ENCODE results near the gene HECW1. TPM values are rescaled to one million over a fixed set of nuclear protein-coding genes. Genes with fewer than 3 reads are reported as not detected.

The HECW1 gene
- total and polyA plus RNA-seq, 10 of the 15 experiments (the other 5 are each of a cell fraction or from before 2014, with no cell fraction given): under 0.01 to 0.31 (median 0.04) TPM; not detected in 3

- TF ChIP-seq PML (IDR thresholded peaks at IDR 0.05; ENCODE audit: low read length): no peak
- ChIA-PET CTCF (interaction anchor here (1.2 to 1.5 kb wide), 3 partner anchors 91 to 357 kb away, joined by 3 to 5 read pairs (median 3); partner anchors contain the start of gene STK17A), RAD21 (ENCODE audit: unreplicated experiment) (no interaction called here), POLR2A (interaction anchor here (0.6 kb wide), 1 partner anchor 210 kb away, joined by 3 read pairs; no protein-coding TSS in a partner anchor), SMC1A (ENCODE audit: uncharacterized antibody, unreplicated experiment) (interaction anchor here (1.1 to 1.2 kb wide), 2 partner anchors 24 to 167 kb away, joined by 3 read pairs; no protein-coding TSS in a partner anchor)
- no peaks in the 10 kb centered on the region for H3K4me1 ChIP-seq (ENCODE audit: control insufficient read depth, insufficient read depth, low read length)
- H3K9ac ChIP-seq (ENCODE audit: control insufficient read depth, insufficient read depth, low read length): no peak overlapping the region
- H3K36me3 ChIP-seq (ENCODE audit: control insufficient read depth in 2 of 2, insufficient read depth in 2 of 2, low read length in 1 of 2): no peaks in the 10 kb centered on the region
- H3K4me2 ChIP-seq (ENCODE audit: control insufficient read depth, insufficient read depth): no peak overlapping the region
- no peak overlapping the region for H3K4me3 ChIP-seq
- H3K79me2 ChIP-seq (ENCODE audit: control insufficient read depth, insufficient read depth, low read length): no peaks in the 10 kb centered on the region
- H3K9me3 ChIP-seq (replicated peaks; ENCODE audit: control insufficient read depth, insufficient read depth, low read length): no peaks in the 10 kb centered on the region
- DNase-seq (ENCODE audit: low read depth, low spot score) (no peak), FAIRE-seq (no peak), ATAC-seq (no peak)
- in situ Hi-C loops (cut with MboI): no loop called here
- 50% methylated on average over 5 of the region's 8 CpGs for WGBS (ENCODE audit: insufficient coverage, insufficient replicate concordance, low lambda C conversion rate, missing lambda C conversion rate)
- H3K27ac ChIP-seq (ENCODE audit: control insufficient read depth, insufficient read depth): no peak overlapping the region
- no TSS peak for BruUV-seq (replicated peaks)
- no peak overlapping the region for H2AFZ ChIP-seq (ENCODE audit: control insufficient read depth, low read depth, low read length)
- H3K27me3 ChIP-seq (replicated peaks in 1 of 2; ENCODE audit: control insufficient read depth in 2 of 2, insufficient read depth in 2 of 2, low read length in 1 of 2): no peaks in the 10 kb centered on the region
- intact Hi-C loops (cut with micrococcal nuclease; ENCODE audit: unreplicated experiment): no loop called here
- no peaks in the 10 kb centered on the region for H4K20me1 ChIP-seq (ENCODE audit: control insufficient read depth, insufficient read depth)
Observed at GRCh38 chr7:43481902-43482678, 369.6 kb downstream of the HECW1 start.

- Histone ChIP-seq H3K27me3 (replicated peaks in 1 of 2; ENCODE audit: control insufficient read depth in 2 of 2, insufficient read depth in 2 of 2, low read length in 1 of 2) (no peaks in the 10 kb centered on the region), H4K20me1 (ENCODE audit: control insufficient read depth, insufficient read depth) (no peaks in the 10 kb centered on the region), H3K9me3 (replicated peaks; ENCODE audit: control insufficient read depth, insufficient read depth, low read length) (no peaks in the 10 kb centered on the region), H3K36me3 (ENCODE audit: control insufficient read depth in 2 of 2, insufficient read depth in 2 of 2, low read length in 1 of 2) (no peaks in the 10 kb centered on the region), H3K9ac (ENCODE audit: control insufficient read depth, insufficient read depth, low read length) (no peak overlapping the region), H3K79me2 (ENCODE audit: control insufficient read depth, insufficient read depth, low read length) (no peaks in the 10 kb centered on the region), H3K27ac (ENCODE audit: control insufficient read depth, insufficient read depth) (no peak overlapping the region), H2AFZ (ENCODE audit: control insufficient read depth, low read depth, low read length) (no peak overlapping the region), H3K4me2 (ENCODE audit: control insufficient read depth, insufficient read depth) (no peak overlapping the region), H3K4me3 (no peak overlapping the region), H3K4me1 (ENCODE audit: control insufficient read depth, insufficient read depth, low read length) (no peaks in the 10 kb centered on the region)
- CTCF ChIA-PET: interaction anchor here (1.4 kb wide), 1 partner anchor 90 kb away, joined by 3 read pairs; no protein-coding TSS in a partner anchor
- RAD21 ChIA-PET (ENCODE audit: unreplicated experiment): interaction anchor here (1.0 to 1.6 kb wide), 3 partner anchors 90 to 356 kb away, joined by 4 to 8 read pairs (median 4); partner anchors contain the start of gene STK17A
- SMC1A ChIA-PET (ENCODE audit: uncharacterized antibody, unreplicated experiment): no interaction called here
- DNase-seq (ENCODE audit: low read depth, low spot score) (no peak), FAIRE-seq (no peak), ATAC-seq (no peak)
- POLR2A ChIA-PET: no interaction called here
- in situ Hi-C loops (cut with MboI): no loop called here
- intact Hi-C loops (cut with micrococcal nuclease; ENCODE audit: unreplicated experiment): no loop called here
- BruUV-seq (replicated peaks): no TSS peak
- WGBS (ENCODE audit: insufficient coverage, insufficient replicate concordance, low lambda C conversion rate, missing lambda C conversion rate): 54% methylated on average over 5 of the region's 5 CpGs
- TF ChIP-seq EED (IDR thresholded peaks at IDR 0.05; ENCODE audit: low read depth) (no peak), RFX5 (IDR thresholded peaks at IDR 0.05; ENCODE audit: low read depth, low read length) (no peak), ZBTB11 (CRISPR knock-in tag; IDR thresholded peaks at IDR 0.05) (no peak), TCF7 (IDR thresholded peaks at IDR 0.05; ENCODE audit: borderline replicate concordance) (no peak), BCL11A (IDR thresholded peaks at IDR 0.05; ENCODE audit: low read depth, low read length) (no peak), CREM (IDR thresholded peaks at IDR 0.05; ENCODE audit: low read depth) (no peak), MEF2A (IDR thresholded peaks at IDR 0.05; ENCODE audit: insufficient read depth, low read depth, low read length) (no peak), SIN3A (IDR thresholded peaks at IDR 0.05; ENCODE audit: low read depth, low read length) (no peak), ZZZ3 (IDR thresholded peaks at IDR 0.05; ENCODE audit: control insufficient read depth, insufficient read length, low read depth) (no peak)
Observed at GRCh38 chr7:43482679-43483252, 370.3 kb downstream of the HECW1 start.

Measured in GM12878 (cell line).